ENCODE data around the gene DHX40.

Gene DHX40

DNA sequence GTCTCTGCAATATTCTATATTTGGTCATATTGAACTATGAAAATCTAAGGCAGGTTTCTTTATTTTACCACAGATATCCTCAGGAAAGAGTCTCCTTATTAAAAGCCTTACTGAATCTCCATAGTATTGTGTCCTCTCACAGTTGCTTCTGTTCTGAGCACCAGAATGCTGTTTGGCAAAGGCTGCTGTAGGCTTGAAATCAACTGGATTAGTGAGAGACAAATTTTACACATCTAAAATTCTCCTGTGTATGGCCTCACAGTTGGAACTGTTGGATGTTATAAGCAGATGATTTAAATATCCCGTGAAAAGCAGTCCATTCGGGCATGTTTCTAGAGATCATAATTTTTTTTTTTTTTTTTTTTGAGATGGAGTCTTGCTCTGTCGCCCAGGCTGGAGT lies 63.8 kb downstream of the DHX40 start:
- H3K4me3 ChIP-seq (ENCODE audit: low read length): no peak overlapping the region
- TF ChIP-seq, protein P1, sequence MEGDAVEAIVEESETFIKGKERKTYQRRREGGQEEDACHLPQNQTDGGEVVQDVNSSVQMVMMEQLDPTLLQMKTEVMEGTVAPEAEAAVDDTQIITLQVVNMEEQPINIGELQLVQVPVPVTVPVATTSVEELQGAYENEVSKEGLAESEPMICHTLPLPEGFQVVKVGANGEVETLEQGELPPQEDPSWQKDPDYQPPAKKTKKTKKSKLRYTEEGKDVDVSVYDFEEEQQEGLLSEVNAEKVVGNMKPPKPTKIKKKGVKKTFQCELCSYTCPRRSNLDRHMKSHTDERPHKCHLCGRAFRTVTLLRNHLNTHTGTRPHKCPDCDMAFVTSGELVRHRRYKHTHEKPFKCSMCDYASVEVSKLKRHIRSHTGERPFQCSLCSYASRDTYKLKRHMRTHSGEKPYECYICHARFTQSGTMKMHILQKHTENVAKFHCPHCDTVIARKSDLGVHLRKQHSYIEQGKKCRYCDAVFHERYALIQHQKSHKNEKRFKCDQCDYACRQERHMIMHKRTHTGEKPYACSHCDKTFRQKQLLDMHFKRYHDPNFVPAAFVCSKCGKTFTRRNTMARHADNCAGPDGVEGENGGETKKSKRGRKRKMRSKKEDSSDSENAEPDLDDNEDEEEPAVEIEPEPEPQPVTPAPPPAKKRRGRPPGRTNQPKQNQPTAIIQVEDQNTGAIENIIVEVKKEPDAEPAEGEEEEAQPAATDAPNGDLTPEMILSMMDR (conservative IDR thresholded peaks at IDR 0.05; ENCODE audit: low read length): no peak
- no peak for DNase-seq (ENCODE audit: low read depth)

DNA sequence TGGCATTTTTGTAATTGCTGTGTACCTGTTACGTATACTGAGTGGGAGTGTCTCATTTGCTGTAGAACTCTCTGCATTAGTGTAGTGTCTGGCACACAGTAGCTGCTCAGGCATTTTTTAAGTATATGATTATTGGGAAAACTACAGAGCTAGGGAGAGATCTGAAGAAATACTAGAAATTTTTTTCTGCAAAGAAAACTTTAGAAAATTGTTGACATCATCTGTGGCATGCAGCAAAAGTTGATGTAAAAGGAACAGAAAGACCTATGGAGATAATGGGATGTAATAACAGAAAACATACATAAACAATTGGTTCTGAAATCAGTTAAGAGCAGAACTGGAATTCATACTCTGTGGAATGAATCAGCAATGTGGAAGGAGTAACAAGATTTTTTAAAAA lies 65.9 kb downstream of the DHX40 start:
- TF ChIP-seq, protein P1 (conservative IDR thresholded peaks at IDR 0.05; ENCODE audit: low read length): no peak
- no peak for DNase-seq (ENCODE audit: low read depth)
- H3K4me3 ChIP-seq (ENCODE audit: low read length): no peak overlapping the region

DNA sequence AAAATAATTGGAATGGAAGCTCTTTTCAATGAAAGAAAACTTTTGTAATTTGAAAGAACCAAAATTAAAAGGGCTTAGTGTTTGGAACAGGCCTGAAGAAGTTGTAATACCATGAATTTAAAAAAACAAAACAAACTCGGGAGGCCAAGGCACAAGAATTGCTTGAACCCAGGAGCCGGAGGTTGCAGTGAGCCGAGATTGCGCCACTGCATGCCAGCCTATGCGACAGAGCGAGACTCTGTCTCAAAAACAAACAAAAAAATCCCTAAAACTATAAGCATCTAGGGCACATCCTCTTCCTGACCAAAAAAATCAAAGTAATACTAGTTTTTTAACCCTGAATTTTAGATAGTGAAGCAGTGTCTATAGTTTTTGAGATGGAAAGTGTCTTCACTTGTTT lies 67.0 kb downstream of the DHX40 start:
- TF ChIP-seq, protein P1 (conservative IDR thresholded peaks at IDR 0.05; ENCODE audit: low read length): no peak
- no peak overlapping the region for H3K4me3 ChIP-seq (ENCODE audit: low read length)
- no peak for DNase-seq (ENCODE audit: low read depth)

DNA sequence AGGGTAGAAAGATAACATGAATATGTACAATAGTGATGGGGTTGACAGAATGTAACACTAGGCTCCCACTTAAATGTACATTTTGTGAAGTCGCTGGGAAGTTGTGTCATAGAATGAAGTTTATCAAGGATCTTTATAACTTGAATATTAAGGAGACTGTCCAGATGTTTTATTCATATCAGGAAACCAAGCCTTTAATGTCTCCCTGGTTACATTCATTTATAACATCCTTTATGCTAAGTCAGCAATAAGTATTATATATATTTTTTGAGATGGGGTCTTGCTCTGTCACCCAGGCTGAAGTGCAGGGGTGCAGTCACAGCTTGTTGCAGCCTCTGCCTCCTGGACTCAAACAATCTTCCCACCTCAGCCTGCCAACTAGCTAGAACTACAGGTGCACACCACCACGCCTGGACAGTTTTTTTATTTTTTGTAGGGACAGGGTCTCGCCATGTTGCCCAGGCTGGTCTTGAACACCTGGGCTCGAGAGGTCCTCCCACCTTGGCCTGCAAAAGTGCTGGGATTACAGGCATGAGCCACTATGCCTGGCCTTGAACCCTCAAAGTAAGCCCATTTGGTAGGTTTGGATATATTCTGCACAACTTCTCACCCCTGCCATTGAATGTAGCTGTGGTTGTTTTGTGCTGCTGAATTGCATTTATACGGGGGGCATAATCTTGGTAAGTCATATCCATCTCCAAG lies 68.4 kb downstream of the DHX40 start:
- TF ChIP-seq, protein P1 (conservative IDR thresholded peaks at IDR 0.05; ENCODE audit: low read length): no peak
- H3K4me3 ChIP-seq (ENCODE audit: low read length): no peak overlapping the region
- DNase-seq (ENCODE audit: low read depth): no peak

DNA sequence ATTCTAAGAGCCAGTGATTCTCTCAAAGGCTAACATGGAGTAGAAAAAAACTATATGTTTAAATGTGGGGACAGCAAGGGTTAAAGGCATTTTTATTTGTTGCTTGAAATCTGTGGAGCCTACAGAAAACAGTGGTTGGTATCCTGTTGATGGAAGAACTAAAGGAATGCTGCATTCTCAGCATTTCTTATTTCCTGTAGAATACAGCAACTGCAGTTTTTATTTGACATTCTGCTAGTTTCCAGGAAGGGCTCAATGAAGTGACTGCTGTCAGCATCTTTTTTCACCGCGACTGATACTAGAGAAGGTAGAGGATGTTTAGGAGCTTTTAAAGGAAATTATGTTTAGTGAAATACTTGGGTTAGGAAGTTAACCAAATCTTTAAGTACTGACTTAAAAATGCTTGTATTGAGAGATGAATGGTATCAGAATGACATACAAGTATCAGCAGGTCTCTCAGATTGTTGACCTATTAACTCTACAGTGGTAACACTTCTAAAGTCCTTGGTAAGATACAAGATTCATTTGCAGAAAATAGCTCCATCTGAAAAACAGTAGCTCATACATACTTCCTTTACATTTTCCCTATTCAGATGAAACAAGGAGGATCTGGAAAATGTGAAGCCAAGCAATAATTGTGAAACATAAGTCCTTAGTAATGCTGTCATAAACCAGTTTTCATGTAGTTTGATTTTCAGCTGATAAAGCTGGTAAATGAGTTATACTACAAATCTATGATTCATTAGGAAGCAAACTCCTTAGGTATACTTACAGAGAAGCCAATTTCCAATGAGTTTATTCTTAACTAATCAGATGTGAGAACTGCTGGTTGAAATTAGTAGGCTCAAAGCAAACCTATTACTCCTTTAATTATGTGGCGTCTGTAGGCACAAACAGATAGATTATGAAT lies 69.5 kb downstream of the DHX40 start:
- no peak overlapping the region for H3K4me3 ChIP-seq (ENCODE audit: low read length)
- TF ChIP-seq, protein P1 (conservative IDR thresholded peaks at IDR 0.05; ENCODE audit: low read length): no peak
- DNase-seq (ENCODE audit: low read depth): no peak

DNA sequence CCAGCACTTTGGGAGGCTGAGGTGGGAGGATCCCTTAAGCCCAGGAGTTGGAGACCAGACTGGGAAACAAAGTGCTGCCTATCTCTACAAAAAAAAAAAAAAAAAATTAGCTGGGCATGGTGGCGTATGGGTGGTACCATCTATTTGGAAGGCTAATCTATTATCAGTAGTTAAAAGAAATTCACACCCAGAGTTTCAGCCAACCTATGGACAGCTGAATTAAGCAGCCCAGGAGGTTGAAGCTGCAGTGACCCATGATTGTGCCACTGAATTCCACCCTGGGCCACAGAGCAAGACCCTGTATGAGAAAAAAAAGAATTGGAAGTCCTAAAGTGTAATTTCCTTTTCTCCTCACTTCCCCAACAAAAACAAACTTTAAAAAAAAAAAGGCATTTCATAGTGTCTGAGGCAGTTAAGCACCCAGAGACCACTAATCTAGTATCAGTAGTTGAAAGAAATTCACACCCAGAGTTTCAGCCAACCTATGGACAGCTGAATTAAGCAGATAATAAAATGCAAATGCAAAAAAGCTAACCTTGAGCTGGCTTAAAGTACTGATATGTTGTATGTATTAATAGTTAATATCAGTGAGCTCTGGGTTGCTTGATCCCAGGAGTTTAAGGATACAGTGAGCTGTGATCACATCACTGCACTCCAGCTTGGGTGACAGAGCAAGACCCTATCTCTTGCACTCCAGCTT lies 72.4 kb downstream of the DHX40 start:
- DNase-seq (ENCODE audit: low read depth): no peak
- H3K4me3 ChIP-seq (ENCODE audit: low read length): no peak overlapping the region
- TF ChIP-seq, protein P1 (conservative IDR thresholded peaks at IDR 0.05; ENCODE audit: low read length): no peak
